ENCODE measurements around the gene ARHGEF19. TPM values are rescaled to one million over a fixed set of nuclear protein-coding genes. Genes with fewer than 3 reads are reported as not detected.

The ARHGEF19 gene
- total and polyA plus RNA-seq, 2 of the 13 experiments (the other 11 are each of a cell fraction or from before 2014, with no cell fraction given) = 1.7 to 1.8 TPM

DNA sequence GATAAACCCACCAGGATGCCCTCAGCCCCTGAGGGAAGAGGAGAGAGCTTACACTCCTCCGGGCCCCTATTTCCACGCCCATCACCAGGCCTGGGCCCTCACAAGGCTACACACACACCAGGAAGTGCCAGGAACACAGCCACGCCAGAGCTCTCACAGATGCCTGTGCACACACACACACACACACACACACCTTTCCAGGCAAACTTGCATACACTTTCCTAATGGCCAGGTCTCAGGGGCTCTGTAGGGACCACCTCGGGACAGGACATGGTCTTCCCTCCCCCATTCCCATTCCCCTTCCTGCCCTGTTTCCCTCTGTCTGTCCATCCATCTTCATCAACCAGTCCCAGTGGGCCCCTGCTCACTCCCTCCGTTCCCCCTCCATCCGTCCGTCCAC is 46.9 kb downstream of the ARHGEF19 start (continued):
- TF ChIP-seq, protein P1, sequence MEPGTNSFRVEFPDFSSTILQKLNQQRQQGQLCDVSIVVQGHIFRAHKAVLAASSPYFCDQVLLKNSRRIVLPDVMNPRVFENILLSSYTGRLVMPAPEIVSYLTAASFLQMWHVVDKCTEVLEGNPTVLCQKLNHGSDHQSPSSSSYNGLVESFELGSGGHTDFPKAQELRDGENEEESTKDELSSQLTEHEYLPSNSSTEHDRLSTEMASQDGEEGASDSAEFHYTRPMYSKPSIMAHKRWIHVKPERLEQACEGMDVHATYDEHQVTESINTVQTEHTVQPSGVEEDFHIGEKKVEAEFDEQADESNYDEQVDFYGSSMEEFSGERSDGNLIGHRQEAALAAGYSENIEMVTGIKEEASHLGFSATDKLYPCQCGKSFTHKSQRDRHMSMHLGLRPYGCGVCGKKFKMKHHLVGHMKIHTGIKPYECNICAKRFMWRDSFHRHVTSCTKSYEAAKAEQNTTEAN (CRISPR knock-in tag; conservative IDR thresholded peaks at IDR 0.05) = peak; percentile 84; the same call in 1 of the 2 replicates
- TF ChIP-seq, protein P2, sequence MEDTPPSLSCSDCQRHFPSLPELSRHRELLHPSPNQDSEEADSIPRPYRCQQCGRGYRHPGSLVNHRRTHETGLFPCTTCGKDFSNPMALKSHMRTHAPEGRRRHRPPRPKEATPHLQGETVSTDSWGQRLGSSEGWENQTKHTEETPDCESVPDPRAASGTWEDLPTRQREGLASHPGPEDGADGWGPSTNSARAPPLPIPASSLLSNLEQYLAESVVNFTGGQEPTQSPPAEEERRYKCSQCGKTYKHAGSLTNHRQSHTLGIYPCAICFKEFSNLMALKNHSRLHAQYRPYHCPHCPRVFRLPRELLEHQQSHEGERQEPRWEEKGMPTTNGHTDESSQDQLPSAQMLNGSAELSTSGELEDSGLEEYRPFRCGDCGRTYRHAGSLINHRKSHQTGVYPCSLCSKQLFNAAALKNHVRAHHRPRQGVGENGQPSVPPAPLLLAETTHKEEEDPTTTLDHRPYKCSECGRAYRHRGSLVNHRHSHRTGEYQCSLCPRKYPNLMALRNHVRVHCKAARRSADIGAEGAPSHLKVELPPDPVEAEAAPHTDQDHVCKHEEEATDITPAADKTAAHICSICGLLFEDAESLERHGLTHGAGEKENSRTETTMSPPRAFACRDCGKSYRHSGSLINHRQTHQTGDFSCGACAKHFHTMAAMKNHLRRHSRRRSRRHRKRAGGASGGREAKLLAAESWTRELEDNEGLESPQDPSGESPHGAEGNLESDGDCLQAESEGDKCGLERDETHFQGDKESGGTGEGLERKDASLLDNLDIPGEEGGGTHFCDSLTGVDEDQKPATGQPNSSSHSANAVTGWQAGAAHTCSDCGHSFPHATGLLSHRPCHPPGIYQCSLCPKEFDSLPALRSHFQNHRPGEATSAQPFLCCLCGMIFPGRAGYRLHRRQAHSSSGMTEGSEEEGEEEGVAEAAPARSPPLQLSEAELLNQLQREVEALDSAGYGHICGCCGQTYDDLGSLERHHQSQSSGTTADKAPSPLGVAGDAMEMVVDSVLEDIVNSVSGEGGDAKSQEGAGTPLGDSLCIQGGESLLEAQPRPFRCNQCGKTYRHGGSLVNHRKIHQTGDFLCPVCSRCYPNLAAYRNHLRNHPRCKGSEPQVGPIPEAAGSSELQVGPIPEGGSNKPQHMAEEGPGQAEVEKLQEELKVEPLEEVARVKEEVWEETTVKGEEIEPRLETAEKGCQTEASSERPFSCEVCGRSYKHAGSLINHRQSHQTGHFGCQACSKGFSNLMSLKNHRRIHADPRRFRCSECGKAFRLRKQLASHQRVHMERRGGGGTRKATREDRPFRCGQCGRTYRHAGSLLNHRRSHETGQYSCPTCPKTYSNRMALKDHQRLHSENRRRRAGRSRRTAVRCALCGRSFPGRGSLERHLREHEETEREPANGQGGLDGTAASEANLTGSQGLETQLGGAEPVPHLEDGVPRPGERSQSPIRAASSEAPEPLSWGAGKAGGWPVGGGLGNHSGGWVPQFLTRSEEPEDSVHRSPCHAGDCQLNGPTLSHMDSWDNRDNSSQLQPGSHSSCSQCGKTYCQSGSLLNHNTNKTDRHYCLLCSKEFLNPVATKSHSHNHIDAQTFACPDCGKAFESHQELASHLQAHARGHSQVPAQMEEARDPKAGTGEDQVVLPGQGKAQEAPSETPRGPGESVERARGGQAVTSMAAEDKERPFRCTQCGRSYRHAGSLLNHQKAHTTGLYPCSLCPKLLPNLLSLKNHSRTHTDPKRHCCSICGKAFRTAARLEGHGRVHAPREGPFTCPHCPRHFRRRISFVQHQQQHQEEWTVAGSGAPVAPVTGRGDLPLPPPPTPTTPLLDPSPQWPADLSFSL (CRISPR knock-in tag; IDR thresholded peaks at IDR 0.05) = peak; percentile 86
- TF ChIP-seq, protein P3, sequence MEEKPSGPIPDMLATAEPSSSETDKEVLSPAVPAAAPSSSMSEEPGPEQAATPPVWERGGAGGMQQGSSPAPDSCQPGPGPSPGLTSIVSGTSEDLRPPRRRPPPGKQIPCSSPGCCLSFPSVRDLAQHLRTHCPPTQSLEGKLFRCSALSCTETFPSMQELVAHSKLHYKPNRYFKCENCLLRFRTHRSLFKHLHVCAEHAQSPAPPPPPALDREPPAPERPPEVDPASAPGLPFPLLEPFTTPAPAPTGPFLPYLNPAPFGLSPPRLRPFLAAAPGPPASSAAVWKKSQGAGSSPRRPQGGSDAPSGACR (CRISPR knock-in tag; IDR thresholded peaks at IDR 0.05) = no peak
- TF ChIP-seq SALL1 (CRISPR knock-in tag; IDR thresholded peaks at IDR 0.05) (0 out of 2 replicates have a peak, but pooled peaks have one; percentile 13), SPEN (CRISPR knock-in tag; IDR thresholded peaks at IDR 0.05; ENCODE audit: low read depth) (peak; percentile 32; the same call in 1 of the 2 replicates), TEAD3 (CRISPR knock-in tag; optimal IDR thresholded peaks at IDR 0.05; ENCODE audit: borderline replicate concordance) (peak; percentile 34), HDAC1 (CRISPR knock-in tag; IDR thresholded peaks at IDR 0.05) (0 out of 2 replicates have a peak, but pooled peaks have one; percentile 19), LCORL (IDR thresholded peaks at IDR 0.05) (no peak), LCORL (CRISPR knock-in tag; IDR thresholded peaks at IDR 0.05) (peak; percentile 68), SRY (CRISPR knock-in tag; IDR thresholded peaks at IDR 0.05) (0 out of 2 replicates have a peak, but pooled peaks have one; percentile 21), ZNF644 (CRISPR knock-in tag; IDR thresholded peaks at IDR 0.05; ENCODE audit: low read depth) (no peak)
- TF ChIP-seq, protein P4, sequence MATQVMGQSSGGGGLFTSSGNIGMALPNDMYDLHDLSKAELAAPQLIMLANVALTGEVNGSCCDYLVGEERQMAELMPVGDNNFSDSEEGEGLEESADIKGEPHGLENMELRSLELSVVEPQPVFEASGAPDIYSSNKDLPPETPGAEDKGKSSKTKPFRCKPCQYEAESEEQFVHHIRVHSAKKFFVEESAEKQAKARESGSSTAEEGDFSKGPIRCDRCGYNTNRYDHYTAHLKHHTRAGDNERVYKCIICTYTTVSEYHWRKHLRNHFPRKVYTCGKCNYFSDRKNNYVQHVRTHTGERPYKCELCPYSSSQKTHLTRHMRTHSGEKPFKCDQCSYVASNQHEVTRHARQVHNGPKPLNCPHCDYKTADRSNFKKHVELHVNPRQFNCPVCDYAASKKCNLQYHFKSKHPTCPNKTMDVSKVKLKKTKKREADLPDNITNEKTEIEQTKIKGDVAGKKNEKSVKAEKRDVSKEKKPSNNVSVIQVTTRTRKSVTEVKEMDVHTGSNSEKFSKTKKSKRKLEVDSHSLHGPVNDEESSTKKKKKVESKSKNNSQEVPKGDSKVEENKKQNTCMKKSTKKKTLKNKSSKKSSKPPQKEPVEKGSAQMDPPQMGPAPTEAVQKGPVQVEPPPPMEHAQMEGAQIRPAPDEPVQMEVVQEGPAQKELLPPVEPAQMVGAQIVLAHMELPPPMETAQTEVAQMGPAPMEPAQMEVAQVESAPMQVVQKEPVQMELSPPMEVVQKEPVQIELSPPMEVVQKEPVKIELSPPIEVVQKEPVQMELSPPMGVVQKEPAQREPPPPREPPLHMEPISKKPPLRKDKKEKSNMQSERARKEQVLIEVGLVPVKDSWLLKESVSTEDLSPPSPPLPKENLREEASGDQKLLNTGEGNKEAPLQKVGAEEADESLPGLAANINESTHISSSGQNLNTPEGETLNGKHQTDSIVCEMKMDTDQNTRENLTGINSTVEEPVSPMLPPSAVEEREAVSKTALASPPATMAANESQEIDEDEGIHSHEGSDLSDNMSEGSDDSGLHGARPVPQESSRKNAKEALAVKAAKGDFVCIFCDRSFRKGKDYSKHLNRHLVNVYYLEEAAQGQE (IDR thresholded peaks at IDR 0.05; ENCODE audit: borderline replicate concordance in 1 of 2, low read depth in 1 of 2, low read length in 2 of 2) = no peak

Data from HepG2 (cell line).